DMS53 treated with DMSO at 0.1 percent for 48 hours (cell line): Measurements from ENCODE around the gene STMND1.

Experiments used
- DNase-seq: peaks from one replicate; lab custom pipeline; 2025; ENCODE audit not compliant: unreplicated experiment; lab: John Stamatoyannopoulos, UW

Gene STMND1

GRCh38 chr6:17159240-17159639 lies 57.4 kb downstream of the STMND1 start:
- DNase-seq = no peak

- DNase-seq = no peak
Observed at GRCh38 chr6:17161076-17161475, 59.2 kb downstream of the STMND1 start.

GRCh38 chr6:17165383-17165782 lies 63.5 kb downstream of the STMND1 start:
- no peak for DNase-seq

DNA sequence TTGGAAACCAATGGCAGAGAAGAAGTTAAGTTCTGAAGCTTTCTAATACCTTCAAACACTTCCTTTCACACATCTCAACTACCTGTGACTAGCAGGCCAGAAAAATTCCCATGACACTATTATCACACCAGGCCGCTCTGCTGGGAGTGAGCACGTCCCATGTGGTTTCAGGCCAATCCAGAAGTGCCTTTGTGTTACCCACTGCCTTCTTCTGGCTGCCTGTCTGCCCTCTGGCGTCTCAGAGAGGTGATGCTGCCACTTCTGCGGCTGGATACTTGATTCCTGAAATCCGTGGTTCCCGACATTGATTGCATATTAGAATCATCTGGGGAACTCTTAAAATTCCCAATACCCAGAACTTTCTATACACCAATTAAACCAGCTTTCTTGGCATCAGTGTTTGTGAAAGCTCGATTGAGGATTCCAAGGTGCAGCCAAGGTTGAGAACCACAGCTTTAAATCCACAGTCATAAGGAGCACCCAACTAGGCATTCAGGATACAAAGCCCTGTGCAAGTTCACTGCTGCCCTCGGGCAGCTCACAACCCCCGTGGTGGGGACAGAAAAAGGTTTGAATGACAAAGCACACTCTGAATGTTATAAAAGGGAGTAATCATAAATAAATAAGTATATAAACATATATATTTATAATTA lies 65.6 kb downstream of the STMND1 start:
- peak; percentile 59 for DNase-seq

DNA sequence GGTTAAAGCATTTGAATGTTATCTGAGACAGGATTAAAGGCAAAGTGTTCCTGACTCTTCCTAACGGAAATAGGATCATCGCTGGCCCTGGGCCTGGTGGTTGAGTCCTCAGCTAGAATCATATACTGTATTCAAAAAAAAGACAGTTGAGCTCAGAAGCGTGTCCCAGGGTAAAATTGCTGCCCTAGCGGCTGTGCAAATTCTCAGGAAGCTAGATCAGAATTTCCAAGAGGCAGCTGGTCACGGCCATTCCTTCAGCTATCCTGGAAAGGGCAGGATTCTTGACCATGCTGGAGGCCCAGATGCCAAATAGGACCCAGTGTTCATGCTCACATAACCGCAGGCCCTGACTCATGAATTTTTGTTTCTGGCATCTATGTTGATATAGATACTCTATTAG lies 67.4 kb downstream of the STMND1 start:
- DNase-seq = no peak

DNA sequence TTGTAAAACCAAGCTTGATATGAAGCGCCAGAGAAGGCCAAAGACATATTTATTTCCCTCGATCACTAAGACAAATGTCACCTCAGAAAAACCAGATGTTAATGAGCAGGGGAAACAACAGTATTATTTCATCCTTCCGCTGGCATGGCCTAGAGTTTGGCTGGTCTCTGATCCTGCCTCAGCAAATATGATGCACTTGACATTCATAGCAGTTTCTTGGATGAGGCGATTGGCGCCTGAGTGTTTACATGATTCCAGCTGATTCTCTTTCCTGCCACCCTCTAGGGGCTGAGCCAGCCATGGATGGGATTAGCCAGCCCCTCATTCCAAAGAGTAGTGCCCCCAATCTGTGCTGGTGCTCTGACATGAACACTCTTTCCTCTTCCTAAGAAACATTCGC lies 67.9 kb downstream of the STMND1 start:
- DNase-seq = no peak

GRCh38 chr6:17172836-17173470 lies 71.1 kb downstream of the STMND1 start:
- DNase-seq = no peak

GRCh38 chr6:17178326-17178725 lies 76.5 kb downstream of the STMND1 start:
- no peak for DNase-seq

- no peak for DNase-seq
Observed at GRCh38 chr6:17178754-17179529, 77.1 kb downstream of the STMND1 start.

DNA sequence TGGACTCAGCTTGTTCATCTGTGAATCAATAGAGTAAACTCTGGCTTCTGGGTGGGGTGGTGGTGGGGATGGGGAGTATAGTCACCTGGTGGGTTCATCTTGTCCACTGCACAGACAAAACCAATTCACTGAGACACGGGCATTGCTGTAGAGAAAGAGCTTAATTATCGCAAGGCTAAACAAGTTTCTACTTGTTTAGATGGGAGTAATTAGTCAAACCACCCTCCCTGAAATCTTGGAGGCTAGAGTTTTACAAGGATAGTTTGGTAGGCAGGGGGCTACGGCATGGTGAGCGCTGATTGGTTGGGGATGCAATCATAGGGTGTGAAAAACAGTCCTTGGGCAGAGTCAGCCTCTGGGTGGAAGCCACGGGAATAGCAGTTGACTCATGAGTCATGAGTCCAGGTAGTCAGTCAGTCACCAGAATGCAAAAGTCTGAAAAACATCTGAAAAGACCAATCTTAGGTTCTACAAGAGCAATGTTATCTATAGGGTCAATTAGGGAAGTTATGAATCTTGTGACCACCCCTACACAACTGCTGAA lies 77.8 kb downstream of the STMND1 start:
- no peak for DNase-seq
